Left lobe of liver (tissue), 2 donors: ENCODE results near the gene IFNA8. TPM values are rescaled to one million over a fixed set of nuclear protein-coding genes. Genes with fewer than 3 reads are reported as not detected.
"Not testable (repeated sequence)": the region's sequence is repeated elsewhere in the genome, so short reads cannot be mapped to it uniquely, and the experiment has no call there.

Experiments used
- ATAC-seq: fragments of 200-7000 bp; cut with Tn5 transposase; one replicate; pipeline ENCODE4 v1.9.1; 2020; ENCODE audit warnings: mild to moderate bottlenecking, moderate library complexity
- DNase-seq: peaks from one replicate; pipeline ENCODE4 v3.0.0-alpha.2; 2020; ENCODE audit warnings: low spot score
- total RNA-seq: library from RNA; stranded (reverse); gene quantifications from one replicate; pipeline ENCODE4 v1.2.1, GENCODE V29; 2021
- donor health status: DM: no; HTN: no; CAD: no; lungs with moderate emphysema.
- donor health status: DM: no; HTN: yes; CAD: no.

IFNA8 gene
- not detected for total RNA-seq

GRCh38 chr9:21408817-21409216, at the start of gene IFNA8:
TSS of gene IFNA8 (plus strand) at chr9:21409117. CDS start at chr9:21409177, 60 bp downstream.
- no peak for ATAC-seq
- no peak for DNase-seq

- ATAC-seq (no peak), DNase-seq (no peak)
Measured at GRCh38 chr9:21362287-21362686, 46.6 kb upstream of the IFNA8 start.

GRCh38 chr9:21367169-21367568, 41.7 kb upstream of the IFNA8 start:
- ATAC-seq, DNase-seq: not testable (repeated sequence)

GRCh38 chr9:21367957-21368356, 41.0 kb upstream of the IFNA8 start, which contains the start of gene IFNA13:
TSS of gene IFNA13 (minus strand) at chr9:21368057. CDS start at chr9:21368010, 47 bp downstream.
- DNase-seq: no peak

GRCh38 chr9:21371467-21371866, 37.5 kb upstream of the IFNA8 start:
- not testable (repeated sequence) for DNase-seq, ATAC-seq

More at GRCh38 chr9:21367957-21368356, 41.0 kb upstream of the IFNA8 start, which contains the start of gene IFNA13:
- ATAC-seq: no peak

- DNase-seq (no peak), ATAC-seq (peak; percentile 13)
Measured at GRCh38 chr9:21381448-21382339, 27.2 kb upstream of the IFNA8 start.

- DNase-seq: no peak
- no peak for ATAC-seq
Measured at GRCh38 chr9:21383627-21384026, 25.3 kb upstream of the IFNA8 start.

- DNase-seq (no peak), ATAC-seq (no peak)
Measured at GRCh38 chr9:21385131-21385670, 23.7 kb upstream of the IFNA8 start, which contains the start of gene IFNA2. TSS of gene IFNA2 (minus strand) at chr9:21385398. CDS start at chr9:21385329, 69 bp downstream.

GRCh38 chr9:21392270-21392669, 16.6 kb upstream of the IFNA8 start:
- ATAC-seq: peak; percentile 66
- DNase-seq: no peak

- DNase-seq: peak; percentile 56
- ATAC-seq: peak; percentile 92
Measured at GRCh38 chr9:21395778-21396717, 12.9 kb upstream of the IFNA8 start.

- ATAC-seq (no peak), DNase-seq (no peak)
Measured at GRCh38 chr9:21398955-21399489, 9.9 kb upstream of the IFNA8 start.

GRCh38 chr9:21399956-21400355, 9.0 kb upstream of the IFNA8 start:
- ATAC-seq: no peak
- no peak for DNase-seq

- ATAC-seq: no peak
- no peak for DNase-seq
Measured at GRCh38 chr9:21402386-21403251, 6.3 kb upstream of the IFNA8 start.

- ATAC-seq (no peak), DNase-seq (no peak)
Measured at GRCh38 chr9:21404146-21404545, 4.8 kb upstream of the IFNA8 start.

GRCh38 chr9:21412107-21412506, 3.2 kb downstream of the IFNA8 start:
- DNase-seq: no peak
- ATAC-seq: no peak

- DNase-seq: no peak
- no peak for ATAC-seq
Measured at GRCh38 chr9:21413151-21413550, 4.2 kb downstream of the IFNA8 start.

GRCh38 chr9:21413624-21414023, 4.7 kb downstream of the IFNA8 start:
- DNase-seq (no peak), ATAC-seq (peak; percentile 64)

- no peak for DNase-seq
- no peak for ATAC-seq
Measured at GRCh38 chr9:21414220-21414940, 5.5 kb downstream of the IFNA8 start.
